IPS DF 6.9 (cell line): Measurements from ENCODE around the gene VRK3.
"Not testable (repeated sequence)": the region's sequence is repeated elsewhere in the genome, so short reads cannot be mapped to it uniquely, and the experiment has no call there.

Experiments used
- DNase-seq: peaks from one replicate; pipeline ENCODE4 v3.0.0-alpha.2; 2013; ENCODE audit warnings: low read depth, low spot score
- H3K27ac ChIP-seq: one replicate; pipeline ENCODE4 v1.5.1; 2013; ENCODE audit warnings: low read length, control low read depth
- H3K27me3 ChIP-seq: 2 replicates; pipeline ENCODE4 v1.6.1; 2013; ENCODE audit warnings: mild to moderate bottlenecking, low read length; ENCODE audit not compliant: control insufficient read depth, insufficient read depth
- H3K36me3 ChIP-seq: 2 replicates; pipeline ENCODE4 v1.6.1; 2013; ENCODE audit warnings: low read length; ENCODE audit not compliant: control insufficient read depth, insufficient read depth
- H3K4me1 ChIP-seq: 2 replicates; pipeline ENCODE4 v1.6.1; 2013; ENCODE audit warnings: low read length; ENCODE audit not compliant: control insufficient read depth, insufficient read depth
- H3K4me3 ChIP-seq: 2 replicates; pipeline ENCODE4 v1.5.1; 2013; ENCODE audit warnings: mild to moderate bottlenecking, low read length
- H3K9me3 ChIP-seq: 2 replicates; pipeline ENCODE4 v1.6.1; 2013; ENCODE audit warnings: low read length, inconsistent platforms; ENCODE audit not compliant: control insufficient read depth, insufficient read depth
- WGBS: extraction: QIAGEN DNeasy Blood & Tissue Kit; methylation state at CpG from one replicate; pipeline ENCODE4 v1.1.7; 2013; ENCODE audit warnings: mixed read lengths, missing lambda C conversion rate; ENCODE audit not compliant: insufficient read length, insufficient coverage; 5-methylcytosine and 5-hydroxymethylcytosine counted together

Gene VRK3

DNA sequence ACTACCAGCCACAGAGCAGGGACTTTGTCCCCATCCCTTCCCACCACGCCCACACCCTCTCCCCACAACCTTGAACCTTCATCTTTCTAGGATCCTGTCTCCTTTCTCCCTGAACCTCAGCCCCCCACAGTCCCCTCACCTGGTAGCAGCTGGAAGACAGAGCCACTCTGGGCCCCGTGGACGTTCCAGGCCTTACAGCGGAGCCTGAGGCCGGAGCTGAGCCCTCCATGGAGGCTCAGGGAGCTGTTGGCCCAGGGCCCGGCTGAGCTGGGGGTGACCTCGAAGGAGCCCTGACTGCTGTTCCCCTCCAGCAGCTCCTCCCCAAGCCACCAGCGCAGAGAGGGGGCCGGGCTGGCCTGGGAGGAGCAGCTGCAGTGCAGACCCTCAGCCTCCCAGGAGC lies 67.0 kb downstream of the VRK3 start:
- not testable (repeated sequence) for H3K4me3 ChIP-seq, H3K27me3 ChIP-seq, H3K4me1 ChIP-seq, H3K27ac ChIP-seq, H3K9me3 ChIP-seq, DNase-seq, H3K36me3 ChIP-seq
- no CpG with 5 or more reads among the region's 9 CpGs for WGBS

DNA sequence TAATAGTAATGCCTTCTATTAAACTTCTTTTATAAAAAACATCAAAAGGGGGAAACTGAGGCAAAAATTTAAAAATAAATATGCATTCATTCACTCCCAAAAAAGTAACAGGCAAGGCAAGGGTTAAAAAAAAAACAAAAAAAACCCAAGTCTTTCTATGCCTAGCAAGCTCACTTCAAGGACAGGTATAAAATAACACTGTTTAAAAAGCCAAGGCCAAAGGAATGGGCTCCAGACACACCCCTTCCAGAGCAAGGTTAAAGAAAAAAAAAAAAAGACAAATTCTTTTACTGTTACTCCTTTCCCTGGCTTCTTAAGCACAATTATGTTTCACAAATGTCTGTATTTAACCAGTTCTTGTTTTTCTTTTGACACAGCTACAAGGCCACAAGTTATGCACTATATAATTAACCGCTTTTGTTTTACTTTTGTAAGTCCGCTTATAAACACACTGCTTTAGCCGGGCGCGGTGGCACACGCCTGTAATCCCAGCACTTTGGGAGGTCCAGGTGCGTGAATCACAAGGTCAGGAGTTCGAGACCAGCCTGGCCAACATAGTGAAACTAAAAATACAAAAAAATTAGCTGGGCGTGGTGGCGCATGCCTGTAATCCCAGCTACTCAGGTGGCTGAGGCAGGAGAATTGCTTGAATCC lies 67.8 kb downstream of the VRK3 start:
- WGBS: no CpG with 5 or more reads among the region's 10 CpGs
- peaks cover 2% of the 10 kb centered on the region for H3K4me1 ChIP-seq
- DNase-seq: no peak
- H3K9me3 ChIP-seq: no peaks in the 10 kb centered on the region
- H3K27me3 ChIP-seq: no peaks in the 10 kb centered on the region
- no peak overlapping the region for H3K4me3 ChIP-seq
- no peaks in the 10 kb centered on the region for H3K36me3 ChIP-seq
- H3K27ac ChIP-seq: no peak overlapping the region

DNA sequence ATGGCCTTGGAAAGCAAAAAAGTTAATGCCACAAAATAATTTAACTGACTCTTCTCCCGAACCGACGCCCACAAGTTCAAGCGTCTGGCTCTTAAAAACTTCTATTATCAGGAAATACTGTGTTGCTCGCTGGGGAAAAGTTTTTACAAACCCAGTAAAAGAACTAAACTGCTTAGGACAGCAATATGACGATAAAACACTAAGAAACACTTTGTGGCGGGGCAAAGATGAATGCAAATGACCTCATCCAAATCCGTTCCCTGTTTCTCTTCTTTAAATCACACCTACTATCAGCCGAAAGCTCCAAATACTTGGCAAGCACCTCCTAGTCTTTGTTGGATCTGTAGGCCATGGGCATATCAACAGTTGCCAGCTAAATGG lies 69.1 kb downstream of the VRK3 start:
- Histone ChIP-seq H3K27ac (no peak overlapping the region), H3K36me3 (no peaks in the 10 kb centered on the region), H3K27me3 (no peaks in the 10 kb centered on the region), H3K4me3 (no peak overlapping the region), H3K9me3 (no peaks in the 10 kb centered on the region), H3K4me1 (peaks cover 2% of the 10 kb centered on the region)
- WGBS: no CpG with 5 or more reads among the region's 9 CpGs
- no peak for DNase-seq

DNA sequence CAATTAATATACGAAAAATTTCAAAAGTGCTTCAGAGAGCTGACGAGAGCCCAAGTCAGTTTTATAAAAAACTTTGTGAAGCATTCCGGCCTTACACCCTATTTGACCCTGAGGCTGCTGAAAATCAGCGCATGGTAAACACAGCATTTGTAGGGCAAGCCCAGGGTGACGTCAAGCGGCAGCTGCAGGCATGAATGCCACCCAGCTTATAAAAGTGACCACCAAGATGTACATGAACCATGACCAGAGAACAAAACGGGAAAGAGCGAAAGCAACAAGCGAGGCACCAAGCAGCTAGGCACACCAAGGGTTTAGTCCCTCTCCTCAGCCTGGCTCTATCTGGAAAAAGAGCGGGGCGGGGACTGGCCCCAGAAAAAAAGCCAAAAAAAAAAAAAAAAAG lies 70.2 kb downstream of the VRK3 start:
- Histone ChIP-seq H3K9me3 (no peaks in the 10 kb centered on the region), H3K27ac (no peak overlapping the region), H3K4me1 (peaks cover 2% of the 10 kb centered on the region), H3K36me3 (no peaks in the 10 kb centered on the region), H3K27me3 (no peaks in the 10 kb centered on the region), H3K4me3 (no peak overlapping the region)
- no peak for DNase-seq
- no CpG with 5 or more reads among the region's 11 CpGs for WGBS

DNA sequence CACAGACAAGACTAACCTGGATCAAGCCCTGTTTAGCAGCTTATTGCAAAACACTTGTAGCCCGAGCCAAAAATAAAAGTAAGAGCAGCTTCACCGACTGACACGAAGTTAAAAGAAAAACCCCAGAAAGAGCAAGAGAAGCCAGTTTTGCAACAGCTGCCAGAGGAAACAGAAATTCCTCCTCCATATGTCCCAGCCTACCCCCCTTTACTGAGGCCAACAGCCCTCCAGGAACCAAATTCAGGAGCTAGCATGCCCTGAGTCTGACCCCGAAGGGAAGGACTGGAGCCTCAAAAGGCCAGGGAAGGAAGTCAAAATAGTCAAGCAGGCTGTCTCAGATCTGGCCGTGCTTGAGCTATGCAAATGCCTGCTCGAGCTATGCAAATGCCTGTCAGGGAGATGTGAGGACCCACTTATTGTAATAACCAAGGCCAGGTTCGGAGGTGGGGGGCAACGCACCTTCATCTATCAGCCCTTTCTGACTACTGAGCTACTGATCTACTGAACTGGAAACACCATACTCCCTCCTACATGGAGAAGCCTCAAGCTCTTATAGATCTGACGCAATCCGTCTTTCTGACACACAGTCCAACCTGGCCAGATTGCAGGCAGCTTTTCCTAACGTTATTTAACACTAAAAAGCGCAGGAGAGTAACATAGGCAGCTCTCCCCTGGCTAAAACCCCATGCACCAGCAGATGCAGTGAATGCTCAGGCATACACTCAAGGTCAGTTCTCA lies 70.9 kb downstream of the VRK3 start:
- no CpG with 5 or more reads among the region's 12 CpGs for WGBS
- no peak for DNase-seq

DNA sequence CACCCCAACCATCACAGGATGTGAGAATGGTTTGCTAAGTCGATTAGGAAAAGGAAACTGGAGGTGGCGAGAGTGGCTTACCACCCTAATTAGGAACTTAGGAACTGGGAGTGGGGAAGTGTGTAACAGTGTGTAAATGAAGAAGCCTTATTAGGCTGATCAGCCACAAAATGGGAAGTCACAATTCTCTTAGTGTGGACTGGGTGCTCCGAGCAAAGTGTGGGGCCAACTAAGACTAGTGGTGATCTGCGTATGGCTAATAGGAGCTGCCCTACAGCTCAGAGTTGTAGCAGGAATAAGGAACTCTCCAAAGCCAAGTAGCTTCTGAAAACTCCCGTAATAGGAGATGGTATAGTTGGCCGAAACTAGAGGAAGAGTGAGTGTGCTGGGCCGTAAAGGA lies 71.8 kb downstream of the VRK3 start:
- Histone ChIP-seq H3K27me3 (no peaks in the 10 kb centered on the region), H3K9me3 (no peaks in the 10 kb centered on the region), H3K36me3 (no peaks in the 10 kb centered on the region), H3K4me1 (peaks cover 2% of the 10 kb centered on the region), H3K4me3 (no peak overlapping the region), H3K27ac (no peak overlapping the region)
- no CpG with 5 or more reads among the region's 7 CpGs for WGBS
- DNase-seq: no peak

More for the DNA sequence above, 70.9 kb downstream of the VRK3 start:
- H3K4me1 ChIP-seq: peaks cover 2% of the 10 kb centered on the region
- no peak overlapping the region for H3K27ac ChIP-seq
- H3K36me3 ChIP-seq: no peaks in the 10 kb centered on the region
- H3K9me3 ChIP-seq: no peaks in the 10 kb centered on the region
- H3K27me3 ChIP-seq: no peaks in the 10 kb centered on the region
- H3K4me3 ChIP-seq: no peak overlapping the region

DNA sequence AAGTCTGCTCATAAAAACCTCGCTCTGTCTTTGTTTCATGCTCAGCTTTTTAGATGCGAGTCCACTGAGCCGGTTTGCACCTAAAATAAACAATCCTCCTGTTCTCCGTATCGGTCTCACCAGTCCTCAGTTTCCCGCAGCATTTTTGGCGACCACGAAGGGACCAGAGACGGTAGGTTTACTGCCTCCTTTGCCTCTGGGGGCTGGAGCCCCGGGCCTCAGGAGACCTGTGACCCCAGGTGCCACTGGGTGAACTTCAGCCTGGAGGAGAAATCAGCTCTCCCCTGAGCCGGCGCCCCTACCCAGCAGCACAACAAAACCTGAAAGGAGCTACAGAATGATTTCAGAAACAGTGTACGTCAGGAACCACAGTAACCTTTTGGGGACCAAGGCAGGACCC lies 72.3 kb downstream of the VRK3 start:
- H3K36me3 ChIP-seq: no peaks in the 10 kb centered on the region
- H3K27me3 ChIP-seq: no peaks in the 10 kb centered on the region
- no CpG with 5 or more reads among the region's 13 CpGs for WGBS
- H3K27ac ChIP-seq: no peak overlapping the region
- no peak for DNase-seq
- no peaks in the 10 kb centered on the region; the same call in none of the 2 replicates for H3K4me1 ChIP-seq
- H3K4me3 ChIP-seq: no peak overlapping the region
- H3K9me3 ChIP-seq: no peaks in the 10 kb centered on the region

DNA sequence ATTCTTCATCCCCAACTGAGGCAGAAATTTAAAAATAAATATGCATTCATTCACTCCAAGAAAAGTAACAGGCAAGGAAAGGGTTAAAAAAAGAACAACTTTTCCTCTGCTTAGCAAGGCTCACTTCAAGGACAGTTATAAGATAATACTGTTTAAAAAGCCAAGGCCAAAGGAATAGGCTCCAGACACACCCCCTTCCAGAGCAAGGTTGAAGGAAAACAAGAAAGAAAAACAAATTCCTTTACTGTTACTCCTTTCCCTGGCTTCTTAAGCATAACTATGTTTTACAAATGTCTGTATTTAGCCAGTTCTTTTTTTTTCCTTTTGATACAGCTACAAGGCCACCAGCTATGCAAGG lies 72.7 kb downstream of the VRK3 start:
- H3K36me3 ChIP-seq: no peaks in the 10 kb centered on the region
- H3K27ac ChIP-seq: no peak overlapping the region
- no peaks in the 10 kb centered on the region; the same call in none of the 2 replicates for H3K4me1 ChIP-seq
- H3K4me3 ChIP-seq: no peak overlapping the region
- no peak for DNase-seq
- H3K27me3 ChIP-seq: no peaks in the 10 kb centered on the region
- H3K9me3 ChIP-seq: no peaks in the 10 kb centered on the region

DNA sequence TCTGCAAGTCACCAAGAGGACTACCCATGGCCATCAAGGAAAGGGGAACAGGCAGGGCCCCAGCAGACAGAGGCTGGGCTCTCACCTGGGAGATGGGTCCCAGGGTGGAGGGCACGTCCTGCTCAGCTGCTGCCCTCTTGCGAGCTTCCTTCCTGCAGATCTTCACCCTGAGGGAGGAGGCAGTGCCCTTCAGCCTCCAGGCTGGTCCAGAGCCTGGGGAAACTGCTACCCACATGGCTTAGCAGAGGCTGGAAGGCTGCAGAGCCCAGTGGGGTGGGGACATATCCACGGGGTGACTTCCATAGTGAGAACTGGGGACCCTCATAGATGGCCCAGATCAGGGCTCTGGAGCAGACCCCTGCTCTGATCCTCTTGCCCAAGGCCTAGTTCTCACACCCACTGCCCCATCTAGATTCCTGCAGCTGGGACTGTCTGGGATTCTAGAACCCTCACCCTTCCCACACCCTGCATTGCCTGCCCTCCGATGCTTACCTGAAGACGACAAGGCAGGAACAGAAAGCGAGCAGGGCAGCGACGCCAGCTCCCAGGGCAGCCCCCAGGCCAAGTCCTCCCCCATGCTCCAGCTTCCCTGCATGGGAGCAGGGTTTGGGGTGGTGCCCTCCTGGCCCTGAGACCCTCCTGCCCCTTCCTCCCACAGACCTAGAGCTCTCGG lies 73.2 kb downstream of the VRK3 start:
- H3K9me3 ChIP-seq: no peaks in the 10 kb centered on the region
- H3K27ac ChIP-seq: no peak overlapping the region
- H3K4me1 ChIP-seq: no peaks in the 10 kb centered on the region; the same call in none of the 2 replicates
- no peaks in the 10 kb centered on the region for H3K27me3 ChIP-seq
- H3K4me3 ChIP-seq: no peak overlapping the region
- no peaks in the 10 kb centered on the region for H3K36me3 ChIP-seq
- no CpG with 5 or more reads among the region's 9 CpGs for WGBS
- no peak for DNase-seq

DNA sequence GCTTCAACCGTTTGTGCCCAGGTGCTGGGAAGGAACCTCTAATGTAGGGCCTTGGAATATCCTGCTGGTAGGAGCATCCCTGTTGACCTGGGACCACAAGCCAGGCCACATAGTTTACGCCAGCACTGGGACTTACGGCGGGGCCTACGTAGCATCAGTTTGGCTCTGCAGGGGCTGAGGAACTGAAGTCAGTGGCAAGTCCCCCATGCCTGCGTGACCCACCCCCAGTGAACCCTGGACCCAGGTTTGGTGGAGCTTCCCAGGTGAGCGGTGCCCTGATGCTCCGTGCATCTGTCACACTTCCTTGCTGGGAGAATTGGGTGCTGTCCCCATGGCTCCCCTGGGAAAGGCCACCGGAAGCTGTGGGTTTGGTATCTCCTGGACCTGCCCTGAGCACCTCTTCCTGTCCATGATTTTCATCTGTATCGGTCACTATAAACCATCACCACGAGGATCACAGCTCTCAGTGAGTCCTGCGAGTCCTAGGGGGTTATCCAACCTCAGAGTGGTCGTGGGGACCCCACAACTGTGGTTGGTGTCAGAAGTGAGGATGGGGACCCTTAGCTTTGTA lies 74.1 kb downstream of the VRK3 start:
- Histone ChIP-seq H3K27ac (no peak overlapping the region), H3K9me3 (no peaks in the 10 kb centered on the region)

More for the DNA sequence above, 74.1 kb downstream of the VRK3 start:
- Histone ChIP-seq H3K4me3 (no peak overlapping the region), H3K27me3 (no peaks in the 10 kb centered on the region), H3K4me1 (no peaks in the 10 kb centered on the region; the same call in 1 of the 2 replicates), H3K36me3 (no peaks in the 10 kb centered on the region)
- WGBS: no CpG with 5 or more reads among the region's 13 CpGs
- DNase-seq: no peak
